ENCODE results near the gene FBXW7. TPM values are rescaled to one million over a fixed set of nuclear protein-coding genes. Genes with fewer than 3 reads are reported as not detected.

Gene FBXW7
- total RNA-seq, 4 donors from 2014 or later = 63.1 to 97.6 (median 70.7) TPM

- no peak overlapping the region for H3K27ac ChIP-seq (replicated peaks in 1 of 4)
- peaks cover 0 to 5% (median 0%) of the 10 kb centered on the region in 4 donors for H3K36me3 ChIP-seq
- H3K4me1 ChIP-seq = peaks cover 0 to 4% (median 0%) of the 10 kb centered on the region in 4 donors
- no peaks in the 10 kb centered on the region for H3K9me3 ChIP-seq
- no peak overlapping the region for H3K4me3 ChIP-seq
- DNase-seq (ENCODE audit: extremely low spot score) = no peak
- H3K27me3 ChIP-seq = no peaks in the 10 kb centered on the region
- intact Hi-C loops (cut with DNase I) = no loop called here
- WGBS = 90% methylated on average over 2 of the region's 2 CpGs
- no peak for TF ChIP-seq EP300 (IDR thresholded peaks at IDR 0.05)
- TF ChIP-seq POLR2A (IDR thresholded peaks at IDR 0.05; ENCODE audit: low read depth) = no peak
- TF ChIP-seq POLR2AphosphoS5 (IDR thresholded peaks at IDR 0.05) = no peak
- no peak for TF ChIP-seq CTCF (IDR thresholded peaks at IDR 0.05)
Measured at GRCh38 chr4:152415980-152416379, 119.9 kb downstream of the FBXW7 start.

GRCh38 chr4:152408514-152409327, 127.2 kb downstream of the FBXW7 start:
- WGBS = 67% methylated on average over 3 of the region's 3 CpGs
- intact Hi-C loops (cut with DNase I) = no loop called here

DNA sequence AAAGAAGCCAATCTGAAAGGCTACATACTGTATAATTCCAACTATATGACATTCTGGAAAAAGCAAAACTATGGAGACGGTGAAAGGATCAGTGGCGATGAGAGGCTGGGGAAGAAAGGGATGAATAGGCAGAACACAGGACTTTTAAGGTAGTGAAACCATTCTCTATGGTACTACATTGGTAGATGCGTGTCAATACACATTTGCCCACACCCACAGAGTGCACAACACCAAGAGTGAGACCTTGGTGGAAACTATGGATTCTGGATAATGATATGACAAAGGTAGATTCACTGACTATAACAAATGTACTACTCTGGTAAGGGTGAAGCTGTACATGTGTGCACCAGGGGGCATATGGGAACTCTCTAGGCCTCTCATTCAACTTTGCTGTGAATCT, 134.5 kb downstream of the FBXW7 start:
- H3K4me3 ChIP-seq = no peak overlapping the region
- TF ChIP-seq POLR2A (IDR thresholded peaks at IDR 0.05; ENCODE audit: low read depth) (no peak), POLR2AphosphoS5 (IDR thresholded peaks at IDR 0.05) (no peak), CTCF (IDR thresholded peaks at IDR 0.05) (no peak), EP300 (IDR thresholded peaks at IDR 0.05) (no peak)
- no peaks in the 10 kb centered on the region for H3K4me1 ChIP-seq
- no peak overlapping the region for H3K27ac ChIP-seq (replicated peaks in 1 of 4)
- intact Hi-C loops (cut with DNase I) = no loop called here
- no peak for DNase-seq (ENCODE audit: extremely low spot score)
- WGBS = 94% methylated on average over 3 of the region's 3 CpGs
- no peaks in the 10 kb centered on the region for H3K27me3 ChIP-seq
- no peaks in the 10 kb centered on the region for H3K36me3 ChIP-seq
- no peaks in the 10 kb centered on the region for H3K9me3 ChIP-seq

More at GRCh38 chr4:152408514-152409327, 127.2 kb downstream of the FBXW7 start:
- TF ChIP-seq CTCF (IDR thresholded peaks at IDR 0.05) (peak in 2 of 3 experiments; percentile 31 to 49), EP300 (IDR thresholded peaks at IDR 0.05) (no peak), POLR2AphosphoS5 (IDR thresholded peaks at IDR 0.05) (no peak)
- Histone ChIP-seq H3K4me1 (no peaks in the 10 kb centered on the region), H3K36me3 (peaks cover 0 to 5% (median 0%) of the 10 kb centered on the region in 4 donors), H3K27me3 (no peaks in the 10 kb centered on the region), H3K27ac (replicated peaks in 1 of 4) (no peak overlapping the region), H3K4me3 (no peak overlapping the region), H3K9me3 (no peaks in the 10 kb centered on the region)
- DNase-seq (ENCODE audit: extremely low spot score) = no peak

DNA sequence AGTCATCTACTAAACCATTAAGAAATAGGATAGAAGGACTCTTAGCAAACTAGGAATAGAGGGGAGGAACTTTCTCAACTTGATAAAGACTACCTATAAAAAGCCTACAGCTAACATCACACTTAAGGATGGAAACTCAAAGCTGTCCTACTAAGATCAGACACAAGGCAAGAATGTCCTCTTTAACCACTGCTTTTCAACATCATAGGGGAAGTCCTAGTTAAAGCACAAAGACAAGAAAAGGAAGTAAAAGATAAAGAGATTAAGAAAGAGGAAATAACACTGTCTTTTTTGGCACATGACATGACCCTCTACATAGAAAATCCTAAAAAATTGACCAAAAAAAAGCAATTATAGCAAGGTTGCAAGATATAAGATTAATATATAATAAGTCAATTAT, 136.6 kb downstream of the FBXW7 start:
- TF ChIP-seq POLR2A (IDR thresholded peaks at IDR 0.05; ENCODE audit: low read depth) (no peak), EP300 (IDR thresholded peaks at IDR 0.05) (no peak), CTCF (IDR thresholded peaks at IDR 0.05) (no peak), POLR2AphosphoS5 (IDR thresholded peaks at IDR 0.05) (no peak)
- Histone ChIP-seq H3K4me1 (no peaks in the 10 kb centered on the region), H3K27ac (replicated peaks in 1 of 4) (no peak overlapping the region), H3K36me3 (no peaks in the 10 kb centered on the region), H3K4me3 (no peak overlapping the region), H3K27me3 (no peaks in the 10 kb centered on the region), H3K9me3 (no peaks in the 10 kb centered on the region)
- no peak for DNase-seq (ENCODE audit: extremely low spot score)
- intact Hi-C loops (cut with DNase I) = no loop called here
